ENCODE data around the gene EDIL3.

The EDIL3 gene

DNA sequence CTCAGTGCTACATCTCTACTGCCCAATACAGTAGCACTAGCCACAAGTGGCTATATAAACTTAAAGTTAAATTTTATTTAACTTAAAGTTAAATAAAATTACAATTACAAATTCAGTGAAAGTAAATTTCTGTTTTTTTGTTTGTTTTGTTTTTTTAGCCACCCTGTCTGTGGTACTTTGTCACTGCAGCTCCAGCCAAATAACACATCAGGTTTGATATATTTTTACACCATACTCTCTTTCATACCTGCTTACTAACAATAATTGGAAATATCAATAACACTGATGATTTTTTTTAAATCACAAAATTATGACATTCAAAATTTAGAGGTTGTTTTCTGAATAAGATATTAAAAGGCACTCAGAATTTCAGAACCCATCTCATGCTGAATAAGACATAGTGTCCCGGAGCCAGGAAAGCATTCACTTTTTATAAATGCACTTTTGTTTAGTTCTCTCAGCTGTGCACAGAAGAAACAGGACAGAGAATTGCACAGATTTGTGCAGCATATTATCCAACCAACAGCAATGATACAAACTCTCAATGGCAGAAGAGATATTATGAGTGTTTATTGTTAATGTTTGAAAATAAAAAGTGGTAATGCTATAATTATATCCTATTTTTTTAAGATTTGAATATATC is 92.6 kb downstream of the EDIL3 start:
- Histone ChIP-seq H2AFZ (ENCODE audit: low read depth, low read length) (no peak overlapping the region), H3K9me3 (ENCODE audit: insufficient read depth, low read length) (no peaks in the 10 kb centered on the region), H3K36me3 (replicated peaks; ENCODE audit: low read depth, low read length) (no peaks in the 10 kb centered on the region), H3K4me2 (ENCODE audit: low read length) (no peak overlapping the region), H3K4me3 (ENCODE audit: low read length) (no peak overlapping the region), H3K27ac (ENCODE audit: low read length) (no peak overlapping the region), H3K4me1 (ENCODE audit: low read length) (peaks cover 2% of the 10 kb centered on the region; the same call in 1 of the 2 replicates), H3K9ac (ENCODE audit: low read length) (no peak overlapping the region), H3K27me3 (ENCODE audit: low read depth, low read length) (no peaks in the 10 kb centered on the region), H4K20me1 (ENCODE audit: insufficient read depth, low read length) (no peaks in the 10 kb centered on the region), H3K79me2 (ENCODE audit: low read length) (no peaks in the 10 kb centered on the region)
- TF ChIP-seq EZH2phosphoT487 (IDR thresholded peaks at IDR 0.05; ENCODE audit: low read depth) (no peak), CTCF (IDR thresholded peaks at IDR 0.05; ENCODE audit: low read depth, low read length) (no peak)

DNA sequence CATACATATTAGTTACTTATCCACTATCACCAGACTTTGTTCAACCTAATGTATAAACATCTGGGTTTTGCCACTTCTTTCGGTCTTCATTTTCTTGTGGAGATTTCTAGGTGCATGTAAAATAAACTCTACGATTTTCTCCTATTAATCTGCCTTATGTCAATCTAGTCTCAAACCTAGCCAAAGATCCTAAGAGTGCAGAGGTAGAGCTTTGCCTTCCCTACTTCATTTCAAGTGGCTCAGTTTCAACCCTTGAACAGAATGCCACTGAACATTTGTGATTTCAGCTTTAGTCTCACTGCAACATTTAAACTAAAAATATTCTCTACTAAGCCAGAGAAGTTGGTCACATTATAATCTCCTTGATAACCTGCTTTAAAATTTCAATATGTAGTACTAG is 94.0 kb downstream of the EDIL3 start:
- H3K27me3 ChIP-seq (ENCODE audit: low read depth, low read length): no peaks in the 10 kb centered on the region
- no peaks in the 10 kb centered on the region for H3K36me3 ChIP-seq (replicated peaks; ENCODE audit: low read depth, low read length)
- H3K4me2 ChIP-seq (ENCODE audit: low read length): no peak overlapping the region
- no peaks in the 10 kb centered on the region for H3K79me2 ChIP-seq (ENCODE audit: low read length)
- no peaks in the 10 kb centered on the region for H3K9me3 ChIP-seq (ENCODE audit: insufficient read depth, low read length)
- TF ChIP-seq EZH2phosphoT487 (IDR thresholded peaks at IDR 0.05; ENCODE audit: low read depth) (no peak), CTCF (IDR thresholded peaks at IDR 0.05; ENCODE audit: low read depth, low read length) (no peak)
- no peak overlapping the region for H3K4me3 ChIP-seq (ENCODE audit: low read length)
- no peak overlapping the region for H3K27ac ChIP-seq (ENCODE audit: low read length)
- H3K9ac ChIP-seq (ENCODE audit: low read length): no peak overlapping the region
- peaks cover 2% of the 10 kb centered on the region; the same call in 1 of the 2 replicates for H3K4me1 ChIP-seq (ENCODE audit: low read length)
- H4K20me1 ChIP-seq (ENCODE audit: insufficient read depth, low read length): no peaks in the 10 kb centered on the region
- H2AFZ ChIP-seq (ENCODE audit: low read depth, low read length): no peak overlapping the region

DNA sequence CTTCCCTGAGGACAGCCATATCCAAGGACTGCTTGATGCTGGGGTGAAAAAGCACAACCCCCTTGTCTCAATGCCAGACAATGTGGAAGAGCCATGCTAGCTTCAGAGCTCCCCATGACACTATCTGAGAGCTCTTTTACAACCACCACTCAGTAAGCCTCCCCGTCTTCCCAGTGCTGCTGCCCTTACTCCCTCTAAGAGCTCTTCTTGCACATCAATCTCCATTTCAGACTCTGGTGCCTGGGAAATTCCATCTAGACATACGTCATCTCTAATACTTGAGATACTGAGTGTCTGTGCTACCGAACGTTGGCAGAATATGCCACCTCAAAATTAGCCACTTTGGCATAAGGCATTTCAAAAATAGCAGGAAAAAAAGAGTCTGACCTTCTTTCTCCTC is 94.5 kb downstream of the EDIL3 start:
- H3K27ac ChIP-seq (ENCODE audit: low read length): no peak overlapping the region
- H3K36me3 ChIP-seq (replicated peaks; ENCODE audit: low read depth, low read length): no peaks in the 10 kb centered on the region
- no peak overlapping the region for H3K4me3 ChIP-seq (ENCODE audit: low read length)
- H3K9ac ChIP-seq (ENCODE audit: low read length): no peak overlapping the region
- H2AFZ ChIP-seq (ENCODE audit: low read depth, low read length): no peak overlapping the region
- peaks cover 2% of the 10 kb centered on the region; the same call in 1 of the 2 replicates for H3K4me1 ChIP-seq (ENCODE audit: low read length)
- no peak for TF ChIP-seq EZH2phosphoT487 (IDR thresholded peaks at IDR 0.05; ENCODE audit: low read depth)
- no peak overlapping the region for H3K4me2 ChIP-seq (ENCODE audit: low read length)
- no peaks in the 10 kb centered on the region for H3K27me3 ChIP-seq (ENCODE audit: low read depth, low read length)
- no peaks in the 10 kb centered on the region for H4K20me1 ChIP-seq (ENCODE audit: insufficient read depth, low read length)
- H3K79me2 ChIP-seq (ENCODE audit: low read length): no peaks in the 10 kb centered on the region
- H3K9me3 ChIP-seq (ENCODE audit: insufficient read depth, low read length): no peaks in the 10 kb centered on the region

DNA sequence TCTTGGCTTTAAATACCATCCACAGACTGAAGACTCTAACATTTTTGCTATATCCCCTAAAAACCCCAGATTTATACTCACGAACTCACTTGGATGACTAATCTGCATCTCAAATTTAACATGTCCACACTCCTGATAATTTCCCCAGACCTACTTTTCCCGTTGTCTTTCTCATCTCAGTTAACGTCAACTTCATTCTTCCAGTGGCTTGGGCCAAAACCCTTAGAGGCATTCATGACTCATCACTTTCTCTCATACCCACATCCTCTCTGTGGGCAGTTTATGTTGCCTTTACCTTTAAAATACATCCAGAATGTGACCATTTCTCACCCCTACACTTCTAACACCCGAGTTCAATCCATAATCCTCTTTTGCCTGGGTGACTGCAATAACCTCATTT is 96.7 kb downstream of the EDIL3 start:
- H3K27ac ChIP-seq (ENCODE audit: low read length): no peak overlapping the region
- H3K9ac ChIP-seq (ENCODE audit: low read length): no peak overlapping the region
- TF ChIP-seq CTCF (IDR thresholded peaks at IDR 0.05; ENCODE audit: low read depth, low read length) (no peak), EZH2phosphoT487 (IDR thresholded peaks at IDR 0.05; ENCODE audit: low read depth) (no peak)
- no peaks in the 10 kb centered on the region for H3K27me3 ChIP-seq (ENCODE audit: low read depth, low read length)
- no peak overlapping the region for H3K4me3 ChIP-seq (ENCODE audit: low read length)
- peaks cover 2% of the 10 kb centered on the region; the same call in 1 of the 2 replicates for H3K4me1 ChIP-seq (ENCODE audit: low read length)
- no peak overlapping the region for H2AFZ ChIP-seq (ENCODE audit: low read depth, low read length)
- H3K9me3 ChIP-seq (ENCODE audit: insufficient read depth, low read length): no peaks in the 10 kb centered on the region
- H3K79me2 ChIP-seq (ENCODE audit: low read length): no peaks in the 10 kb centered on the region
- H4K20me1 ChIP-seq (ENCODE audit: insufficient read depth, low read length): no peaks in the 10 kb centered on the region
- H3K36me3 ChIP-seq (replicated peaks; ENCODE audit: low read depth, low read length): no peaks in the 10 kb centered on the region
- no peak overlapping the region for H3K4me2 ChIP-seq (ENCODE audit: low read length)
